HG03039 (cell line): ENCODE results near the gene CISD1.

Experiments
- ATAC-seq: cut with Tn5 transposase; IDR thresholded peaks from one replicate; pipeline ENCODE4 v1.9.1; 2021; ENCODE audit warnings: mild to moderate bottlenecking, moderate library complexity; ENCODE audit not compliant: unreplicated experiment

The CISD1 gene

DNA sequence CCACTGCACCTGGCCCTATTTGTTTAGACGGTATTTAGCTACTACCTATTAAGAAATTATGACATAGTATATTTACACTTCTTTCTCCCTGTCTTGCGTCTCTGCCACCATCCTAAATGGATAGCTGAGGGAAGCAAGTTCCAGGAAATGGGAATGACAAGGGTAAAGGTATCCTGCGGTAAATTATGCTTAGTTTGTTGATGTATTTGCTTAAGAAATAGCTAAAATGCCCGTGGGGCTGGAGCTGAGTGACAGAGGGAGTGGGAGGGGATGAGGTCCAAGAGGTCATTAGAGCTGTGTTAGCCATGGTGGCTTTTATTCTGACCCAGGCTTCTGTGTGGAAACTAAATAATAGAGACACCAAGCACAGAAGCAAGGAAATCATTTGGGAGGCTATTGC, 36.9 kb downstream of the CISD1 start:
- no peak for ATAC-seq

DNA sequence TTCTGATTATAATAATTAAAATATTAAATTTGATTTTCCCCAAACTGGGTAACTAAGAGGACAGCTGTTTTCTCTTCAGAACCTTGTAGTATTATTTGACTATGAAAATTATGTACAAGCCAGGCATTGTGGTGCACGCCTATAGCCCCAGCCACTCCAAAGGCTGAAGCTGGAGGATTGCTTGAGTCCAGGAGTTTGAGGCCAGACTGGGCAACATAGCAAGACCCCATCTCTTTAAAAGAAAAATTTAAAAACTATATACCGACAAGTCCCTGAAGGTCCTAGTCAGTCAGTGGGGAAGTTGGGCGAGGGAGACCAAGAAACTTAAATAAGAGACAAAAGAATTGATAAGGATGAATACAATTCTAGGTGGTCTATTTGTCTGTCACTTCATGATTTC, 38.7 kb downstream of the CISD1 start:
- ATAC-seq = no peak

DNA sequence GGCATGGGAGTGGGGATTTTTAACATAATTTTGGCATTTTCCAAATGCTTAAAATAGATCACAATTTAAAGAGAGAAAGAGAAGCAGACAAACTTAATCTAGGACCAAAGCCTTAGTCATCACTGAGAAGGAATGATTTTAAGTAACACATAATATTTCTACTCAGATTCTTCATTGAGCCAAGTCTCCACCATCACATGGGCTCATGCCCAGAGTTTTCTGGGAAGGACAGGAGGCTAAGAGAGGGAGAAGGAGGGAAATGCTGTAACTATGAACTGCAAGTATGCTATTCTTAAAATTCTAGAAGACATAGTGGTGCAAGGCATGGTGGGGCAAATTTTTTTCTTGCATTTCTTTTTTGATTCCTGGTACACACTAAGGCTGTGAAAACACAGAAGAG, 42.1 kb downstream of the CISD1 start:
- no peak for ATAC-seq

DNA sequence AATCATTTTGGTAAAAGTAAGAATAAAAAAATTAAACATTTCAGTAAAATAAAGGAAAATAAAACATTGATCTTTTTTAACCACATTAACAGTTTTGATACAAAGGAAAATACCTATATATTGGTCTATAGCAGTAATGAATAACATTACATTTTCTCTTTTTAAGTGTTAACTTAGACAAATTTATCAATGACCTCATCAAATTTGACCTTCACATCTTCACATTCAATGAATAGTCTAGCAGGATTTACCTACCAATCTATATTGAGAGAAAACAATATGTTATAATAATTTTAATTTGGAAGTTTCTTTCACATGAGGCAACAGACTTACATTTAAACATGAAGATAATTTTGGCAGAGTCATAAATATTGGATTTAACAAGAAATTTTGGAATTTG, 47.9 kb downstream of the CISD1 start:
- ATAC-seq = no peak

DNA sequence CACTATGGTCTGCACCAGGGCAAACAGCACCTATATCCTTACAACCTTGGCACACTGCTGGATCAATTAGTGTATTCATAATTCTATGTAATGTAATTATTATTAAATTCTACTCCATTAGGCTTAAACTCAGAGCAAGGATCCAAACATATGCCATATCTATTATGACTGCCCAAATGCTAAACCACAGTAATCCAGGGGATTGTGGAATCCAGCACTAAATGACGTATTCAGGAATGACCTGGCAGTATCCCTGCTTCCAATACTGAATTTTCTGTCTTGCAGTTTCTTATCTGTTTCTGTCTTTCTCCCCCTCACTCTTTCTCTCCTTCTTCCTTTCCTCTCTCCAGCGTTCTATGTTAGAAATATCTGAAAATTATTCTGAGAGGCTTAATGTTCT, 49.4 kb downstream of the CISD1 start:
- ATAC-seq = no peak

DNA sequence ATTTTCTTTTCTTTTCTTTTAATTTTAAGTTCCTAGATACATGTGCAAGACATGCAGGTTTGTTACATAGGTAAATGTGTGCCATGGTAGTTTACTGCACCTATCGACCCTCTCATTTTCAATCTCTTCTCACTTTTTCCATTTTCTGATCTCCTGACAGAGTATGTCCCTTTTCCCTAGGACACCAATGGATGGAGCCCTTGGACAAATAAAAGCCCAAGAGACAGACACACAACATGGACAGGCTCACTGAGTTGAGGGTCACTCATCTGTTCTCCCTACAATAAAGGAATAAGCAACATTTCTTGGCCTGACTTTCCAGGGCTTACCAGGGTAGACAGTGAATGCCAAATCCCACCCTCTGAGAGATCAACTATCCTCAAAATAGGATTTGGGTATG, 50.6 kb downstream of the CISD1 start:
- no peak for ATAC-seq

- no peak for ATAC-seq
Observed at GRCh38 chr10:58320351-58321049, 51.5 kb downstream of the CISD1 start.

DNA sequence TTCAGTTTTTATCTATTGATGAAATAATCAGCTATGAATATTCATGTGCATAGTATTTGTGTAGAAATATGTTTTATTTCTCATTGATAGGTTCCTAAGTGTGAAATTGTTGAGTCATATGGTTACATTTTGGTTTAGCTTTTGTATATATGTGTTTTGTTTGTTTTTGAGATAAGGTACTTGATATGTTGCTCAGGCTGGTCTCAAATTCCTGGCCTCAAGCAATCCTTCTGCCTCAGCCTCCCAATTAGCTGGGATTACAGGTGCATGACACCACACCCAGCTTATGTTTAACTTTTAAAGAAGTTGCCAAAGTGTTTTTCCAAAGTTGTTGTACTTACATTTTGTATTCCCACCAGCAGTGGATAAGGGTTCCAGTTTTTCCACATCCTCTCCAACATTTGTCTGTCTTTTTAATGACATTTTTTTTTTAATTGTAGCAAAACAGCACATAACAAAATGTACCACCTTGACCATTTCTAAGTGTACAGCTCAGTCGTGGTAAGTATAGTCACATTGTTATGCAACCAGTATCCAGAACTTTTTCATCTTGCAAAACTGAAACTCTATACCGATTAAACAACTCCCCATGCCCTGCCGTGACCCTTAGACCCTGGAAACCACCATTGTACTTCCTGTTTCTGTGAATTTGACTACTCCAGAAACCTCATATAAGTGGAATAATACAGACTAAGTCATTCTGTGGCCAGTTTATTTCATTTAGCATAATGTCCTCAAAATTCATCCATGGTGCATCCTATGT, 53.3 kb downstream of the CISD1 start:
- ATAC-seq = peak; percentile 78

DNA sequence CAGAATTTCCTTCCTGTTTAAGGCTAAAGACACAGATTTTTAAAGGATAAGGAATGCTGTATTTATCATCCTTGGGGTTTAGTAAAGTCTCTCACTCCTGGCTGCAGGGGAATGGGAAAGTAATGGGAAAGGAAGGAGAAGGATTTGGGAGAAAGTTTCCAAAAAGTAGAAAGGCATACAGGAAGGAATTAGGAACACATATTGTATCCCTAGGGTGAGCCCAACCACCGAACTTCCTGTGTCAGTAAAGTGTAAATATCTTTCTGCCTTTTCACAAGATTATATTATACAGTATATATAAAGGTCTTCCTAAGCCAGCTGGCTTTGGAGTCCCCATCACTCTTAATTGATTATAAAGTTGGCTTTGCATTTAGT, 53.9 kb downstream of the CISD1 start:
- no peak for ATAC-seq

GRCh38 chr10:58326967-58327381, 58.0 kb downstream of the CISD1 start:
- ATAC-seq = no peak

DNA sequence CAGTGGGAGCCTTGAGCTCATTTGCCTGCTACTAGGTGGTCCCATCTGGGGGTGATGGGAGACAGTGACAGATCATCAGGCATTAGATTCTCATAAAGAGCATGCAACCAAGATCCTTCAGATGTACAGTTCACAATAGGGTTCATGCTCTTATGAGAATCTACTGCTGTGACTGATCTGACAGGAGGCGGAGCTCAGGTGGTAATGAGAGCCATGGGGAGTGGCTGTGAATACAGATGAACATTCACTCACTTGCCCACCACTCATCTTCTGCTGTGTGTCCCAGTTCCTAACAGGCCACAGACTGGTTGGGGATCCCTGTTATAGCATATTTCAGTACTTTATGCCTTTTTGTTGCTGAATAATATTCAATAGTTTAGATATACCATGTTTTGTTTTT, 59.3 kb downstream of the CISD1 start:
- ATAC-seq = no peak

GRCh38 chr10:58330431-58330830, 61.5 kb downstream of the CISD1 start:
- ATAC-seq = no peak

DNA sequence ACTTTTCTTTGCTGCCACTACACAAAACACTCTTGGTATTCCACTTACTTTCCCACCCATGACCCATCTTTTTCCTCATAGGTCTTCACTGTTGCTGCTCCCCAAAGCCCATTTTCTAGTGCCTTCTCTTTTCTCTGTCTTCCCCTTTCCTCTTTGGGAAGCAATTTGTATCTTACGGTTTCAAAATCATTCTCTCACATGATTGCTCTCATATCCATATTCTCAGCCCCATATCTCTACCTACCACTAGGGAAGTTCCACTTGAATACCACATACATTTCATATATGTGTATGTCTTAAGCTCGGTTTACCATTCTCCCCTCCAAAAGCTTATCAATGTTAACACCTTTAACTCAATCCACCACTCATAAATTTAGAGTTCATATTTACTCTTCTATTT, 62.7 kb downstream of the CISD1 start:
- no peak for ATAC-seq

DNA sequence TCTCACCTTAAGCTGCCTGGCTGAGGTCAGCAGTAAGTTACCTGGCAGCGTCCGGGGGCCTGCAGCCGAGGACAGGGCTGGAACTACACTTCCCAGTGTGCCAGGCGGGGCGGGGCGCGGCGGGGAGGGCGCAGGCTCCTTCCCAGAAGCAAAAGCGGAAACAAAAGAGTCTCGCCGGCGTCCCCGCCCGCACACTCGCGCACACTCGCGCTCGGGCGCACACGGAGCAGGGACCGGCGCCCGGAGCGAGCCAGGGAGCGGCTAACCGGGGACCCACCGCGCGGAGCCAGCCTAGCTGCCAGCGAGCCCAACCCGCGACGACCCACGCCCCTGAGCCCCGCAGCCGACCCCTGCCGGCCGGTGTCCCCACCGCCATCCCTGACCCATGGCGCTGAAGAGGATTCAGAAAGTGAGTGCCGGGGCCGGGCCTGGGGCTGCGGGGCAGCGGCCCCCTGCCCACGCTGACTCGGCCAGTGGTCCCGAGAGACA, 65.9 kb downstream of the CISD1 start, which contains the start of gene UBE2D1:
UBE2D1 (plus strand) TSS at position 190 of the 489 bp plus-strand sequence; CDS start at position 386, 196 bp downstream.
- ATAC-seq = peak; percentile 98

DNA sequence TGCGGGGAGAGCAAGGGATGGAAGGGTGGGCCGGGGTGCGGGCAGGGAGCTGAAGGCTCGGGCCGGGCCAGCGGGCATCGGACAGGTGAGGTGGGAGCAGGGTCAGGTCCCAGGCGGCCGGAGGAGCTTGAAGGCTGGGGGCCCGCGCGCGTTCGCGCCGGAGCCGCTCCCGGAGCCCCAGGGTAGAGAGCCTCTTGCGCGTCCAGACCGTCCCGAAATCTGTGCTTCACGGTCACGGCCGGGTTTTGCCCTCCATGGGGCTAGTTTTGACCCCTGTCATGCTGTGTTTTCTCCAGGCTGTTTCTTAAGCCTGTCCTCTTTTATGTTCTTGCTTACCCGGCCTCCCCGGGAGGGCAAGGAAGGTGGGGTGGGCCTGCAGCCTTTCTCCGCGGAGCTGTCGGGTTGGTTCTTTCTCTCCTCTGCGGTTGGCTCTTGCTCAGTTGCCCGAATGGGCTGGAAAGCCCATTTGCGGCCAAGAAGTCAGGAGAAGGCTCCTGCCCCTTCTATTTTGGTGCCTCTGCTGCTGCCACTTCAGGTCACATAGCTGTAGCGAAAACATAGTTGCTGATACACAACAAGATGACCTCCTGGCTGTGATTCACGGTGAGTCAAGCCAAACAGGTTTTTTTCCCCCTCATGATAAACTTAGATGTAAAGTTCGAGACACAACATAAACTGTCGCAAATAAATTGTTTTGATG, 66.5 kb downstream of the CISD1 start:
- peak; percentile 38 for ATAC-seq

DNA sequence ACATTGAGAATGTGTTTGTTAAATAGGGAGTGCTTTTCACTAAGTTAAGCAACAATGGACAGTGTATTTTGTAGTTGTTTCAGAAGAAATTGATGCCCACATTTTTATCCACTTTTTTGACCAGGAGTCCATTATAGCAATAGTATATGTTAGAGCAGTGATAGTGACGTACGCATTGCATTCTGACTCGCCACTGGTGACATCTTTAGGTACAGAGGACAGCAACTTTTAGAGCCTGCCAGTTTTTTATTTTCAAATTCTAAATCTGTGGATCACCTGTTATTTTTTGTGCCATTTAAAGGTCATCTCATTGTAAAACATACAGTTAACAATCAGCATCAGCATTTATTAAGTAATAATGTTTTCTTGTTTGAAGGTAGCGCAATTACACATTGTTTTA, 67.3 kb downstream of the CISD1 start:
- ATAC-seq = no peak
